Fibroblast of lung (primary cell): Measurements from ENCODE around the gene SYT15.

Experiments
- EZH2 ChIP-seq: IDR thresholded peaks from 2 replicates; pipeline ENCODE4 v1.5.1; 2012; ENCODE audit warnings: low read length, control low read depth, mild to moderate bottlenecking; ENCODE audit errors: missing control alignments
- TF ChIP-seq, protein P1 (sequence below), 2 donors: IDR thresholded peaks in 1 of 2; conservative IDR thresholded peaks in 1 of 2; 1 replicate in 1 of 2; 2 replicates in 1 of 2; pipeline ENCODE4 v1.5.1; 2011 to 2012; ENCODE audit warnings: low read length in 2 of 2, control low read depth in 1 of 2, inconsistent platforms in 1 of 2, low read depth in 1 of 2, mild to moderate bottlenecking in 1 of 2

DNA sequence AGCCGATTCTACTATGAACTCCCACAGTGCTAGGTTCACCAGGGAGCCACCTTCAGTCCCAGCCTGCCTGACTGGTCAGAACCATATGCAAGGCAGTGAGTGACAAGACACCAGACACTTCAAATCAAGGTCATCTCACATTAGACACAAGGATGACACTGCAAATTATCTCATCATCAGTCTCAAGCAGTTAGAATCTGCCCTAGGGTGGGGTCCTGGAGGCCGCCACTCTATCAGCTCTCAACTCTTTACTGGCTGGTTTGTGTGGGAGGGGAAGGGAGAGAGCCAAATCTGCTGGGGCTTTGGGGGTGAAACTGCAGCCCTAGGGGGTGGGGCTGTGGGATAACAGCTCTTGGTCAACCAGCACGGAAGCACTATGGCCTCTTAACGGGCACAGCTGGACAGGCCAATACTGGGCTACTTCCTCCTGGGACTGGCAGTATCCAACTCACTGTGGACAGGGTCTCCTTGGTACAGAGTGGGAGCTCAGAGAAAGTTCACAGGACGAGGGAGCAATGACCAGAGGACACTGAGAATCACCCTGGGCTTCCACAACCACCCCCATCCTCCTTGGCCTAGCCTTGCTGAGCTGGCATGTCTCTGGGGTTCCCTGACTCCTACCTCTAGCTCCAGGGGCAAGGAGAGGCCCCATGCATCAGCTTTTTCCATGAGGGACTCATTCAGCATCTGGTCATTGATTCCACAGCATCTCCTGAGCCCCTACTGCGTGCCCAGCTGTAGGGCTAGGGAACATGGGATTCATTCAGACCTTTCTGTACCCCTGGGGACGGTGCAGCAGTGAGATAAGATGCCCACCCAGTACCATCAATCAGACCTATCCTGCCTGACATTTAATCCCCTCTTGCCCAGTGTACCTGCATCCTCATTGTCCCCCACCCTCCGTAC lies 27.9 kb upstream of the SYT15 start:
- TF ChIP-seq, protein P1, sequence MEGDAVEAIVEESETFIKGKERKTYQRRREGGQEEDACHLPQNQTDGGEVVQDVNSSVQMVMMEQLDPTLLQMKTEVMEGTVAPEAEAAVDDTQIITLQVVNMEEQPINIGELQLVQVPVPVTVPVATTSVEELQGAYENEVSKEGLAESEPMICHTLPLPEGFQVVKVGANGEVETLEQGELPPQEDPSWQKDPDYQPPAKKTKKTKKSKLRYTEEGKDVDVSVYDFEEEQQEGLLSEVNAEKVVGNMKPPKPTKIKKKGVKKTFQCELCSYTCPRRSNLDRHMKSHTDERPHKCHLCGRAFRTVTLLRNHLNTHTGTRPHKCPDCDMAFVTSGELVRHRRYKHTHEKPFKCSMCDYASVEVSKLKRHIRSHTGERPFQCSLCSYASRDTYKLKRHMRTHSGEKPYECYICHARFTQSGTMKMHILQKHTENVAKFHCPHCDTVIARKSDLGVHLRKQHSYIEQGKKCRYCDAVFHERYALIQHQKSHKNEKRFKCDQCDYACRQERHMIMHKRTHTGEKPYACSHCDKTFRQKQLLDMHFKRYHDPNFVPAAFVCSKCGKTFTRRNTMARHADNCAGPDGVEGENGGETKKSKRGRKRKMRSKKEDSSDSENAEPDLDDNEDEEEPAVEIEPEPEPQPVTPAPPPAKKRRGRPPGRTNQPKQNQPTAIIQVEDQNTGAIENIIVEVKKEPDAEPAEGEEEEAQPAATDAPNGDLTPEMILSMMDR (conservative IDR thresholded peaks at IDR 0.05 in 1 of 2, IDR thresholded peaks at IDR 0.05 in 1 of 2; ENCODE audit: low read depth in 1 of 2, low read length in 2 of 2), result no peak
- no peak for TF ChIP-seq EZH2
